HG03354 (cell line): ENCODE data around the gene CHST3.
"Not testable (repeated sequence)": the region's sequence is repeated elsewhere in the genome, so short reads cannot be mapped to it uniquely, and the experiment has no call there.

Experiments
- ATAC-seq: cut with Tn5 transposase; IDR thresholded peaks from one replicate; pipeline ENCODE4 v1.9.1; 2021; ENCODE audit warnings: mild to moderate bottlenecking; ENCODE audit not compliant: unreplicated experiment, poor library complexity, severe bottlenecking

Gene CHST3

GRCh38 chr10:71945819-71946474, 18.2 kb upstream of the CHST3 start:
- ATAC-seq, result no peak

DNA sequence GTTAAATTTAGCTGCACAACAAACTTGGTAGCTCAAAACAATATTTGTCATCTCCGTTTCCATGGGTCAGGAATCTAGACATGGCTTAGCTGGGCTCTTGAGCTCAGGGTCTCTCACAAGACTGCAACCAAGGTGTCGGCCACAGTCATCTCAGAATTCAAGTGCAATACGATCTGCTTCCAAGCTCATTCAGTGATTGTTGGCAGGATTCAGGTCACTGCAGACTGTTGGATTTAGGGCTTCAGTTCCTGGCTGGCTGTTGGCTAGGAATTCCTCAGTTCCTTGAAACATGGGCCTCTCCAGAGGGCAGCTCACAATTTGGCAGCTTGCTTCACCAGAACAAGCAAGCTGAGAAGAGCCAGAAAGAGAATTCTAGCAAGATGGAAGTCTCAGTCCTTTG, 17.5 kb upstream of the CHST3 start:
- ATAC-seq, result no peak

DNA sequence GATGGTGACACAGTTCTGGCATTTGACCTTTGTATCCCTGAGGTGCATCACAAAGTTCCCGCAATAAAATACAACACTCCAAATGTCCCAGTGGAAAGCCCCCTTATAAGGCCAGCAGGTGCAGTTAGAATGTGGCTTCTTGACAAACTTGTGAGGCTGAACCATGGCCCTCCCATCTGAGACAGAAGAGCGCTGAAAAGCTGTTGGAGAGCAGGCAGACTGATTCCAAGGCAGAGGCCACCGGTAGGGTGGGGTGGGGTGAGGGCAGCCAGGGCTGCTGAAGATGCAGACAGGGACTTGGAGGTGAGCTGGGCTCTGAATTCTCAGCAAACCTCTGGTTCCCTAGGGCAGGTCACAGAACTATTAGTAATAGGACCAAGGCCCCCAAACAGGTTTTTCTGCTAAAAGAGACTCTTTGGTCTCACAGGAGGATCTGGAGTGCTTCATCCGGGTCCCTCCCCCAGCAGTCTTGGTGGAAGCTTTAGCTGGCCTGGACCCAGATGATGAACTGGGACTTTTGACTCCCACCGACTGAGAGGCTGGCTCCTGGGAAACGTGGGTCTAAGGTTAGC, 15.6 kb upstream of the CHST3 start:
- no peak for ATAC-seq

DNA sequence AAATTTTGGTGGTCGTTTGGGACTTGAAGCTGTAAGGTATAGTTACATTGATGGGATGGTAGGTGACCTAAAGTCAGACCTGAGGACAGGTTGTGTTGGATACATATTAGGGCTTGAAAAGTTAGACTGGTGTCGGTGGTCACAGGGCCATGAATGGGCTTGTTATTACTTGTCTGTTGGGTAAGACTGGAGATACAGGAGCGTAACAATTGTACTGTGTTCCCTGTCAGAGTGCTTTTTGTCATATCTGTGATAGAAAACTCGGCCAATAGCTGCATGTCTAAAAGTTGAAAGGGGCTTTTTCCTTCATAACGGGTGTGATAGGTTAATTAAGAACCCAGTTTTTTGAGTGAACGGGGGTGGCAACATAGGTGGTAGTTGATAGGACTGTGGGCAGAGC, 13.5 kb upstream of the CHST3 start:
- ATAC-seq, result no peak

DNA sequence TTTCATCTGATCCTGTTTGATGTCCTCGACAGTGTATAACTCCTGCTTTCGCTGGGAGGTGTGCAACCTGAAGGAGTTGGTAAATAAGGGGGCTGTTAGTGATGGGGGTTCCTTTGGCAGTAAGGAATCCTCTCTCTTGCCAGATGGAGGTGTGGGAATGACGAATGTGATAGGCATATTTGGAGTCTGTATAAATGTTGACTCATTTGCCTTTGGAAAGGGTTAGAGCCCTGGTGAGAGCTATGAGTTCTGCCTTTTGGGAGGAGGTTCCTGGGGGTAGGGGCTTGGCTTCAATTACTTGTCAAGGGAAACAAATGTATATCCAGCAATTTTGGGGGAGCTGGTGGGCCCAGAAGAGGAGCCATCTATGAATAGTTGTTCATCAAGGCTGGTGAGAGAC, 11.4 kb upstream of the CHST3 start:
- no peak for ATAC-seq

DNA sequence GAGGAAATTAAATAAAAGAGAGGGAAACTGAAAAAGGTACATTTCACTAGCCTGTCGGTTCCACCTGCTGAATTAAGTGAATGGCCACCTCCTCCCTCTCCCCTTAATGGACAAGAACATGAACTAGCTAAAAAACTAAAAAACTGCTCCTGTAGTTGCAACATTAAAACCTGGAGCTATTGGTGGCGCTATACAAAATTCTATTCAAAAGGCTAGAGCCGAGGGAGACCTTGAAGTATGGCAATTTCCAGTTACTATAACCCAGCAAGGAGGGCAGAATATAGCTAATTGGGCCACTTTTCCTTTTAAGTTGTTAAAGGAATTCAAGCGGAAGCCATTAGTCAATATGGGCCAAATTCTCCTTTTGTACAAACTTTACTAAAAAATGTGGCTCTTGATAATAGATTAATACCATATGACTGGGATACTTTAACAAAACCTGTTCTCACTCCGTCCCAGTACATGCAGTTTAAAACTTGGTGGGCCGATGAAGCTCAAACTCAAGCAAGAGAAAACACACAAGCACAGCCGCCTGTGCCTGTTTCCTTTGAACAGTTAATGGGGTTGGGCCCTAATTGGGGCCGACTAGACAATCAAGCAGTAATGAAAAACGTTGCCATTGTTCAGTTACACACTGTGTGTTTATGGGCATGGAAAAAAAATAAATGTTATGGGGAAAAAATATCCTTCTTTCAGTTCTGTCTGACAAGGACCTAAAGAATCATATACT, 6.5 kb upstream of the CHST3 start:
- ATAC-seq, result no peak

- no peak for ATAC-seq
Observed at GRCh38 chr10:71959526-71959925, 4.7 kb upstream of the CHST3 start.

DNA sequence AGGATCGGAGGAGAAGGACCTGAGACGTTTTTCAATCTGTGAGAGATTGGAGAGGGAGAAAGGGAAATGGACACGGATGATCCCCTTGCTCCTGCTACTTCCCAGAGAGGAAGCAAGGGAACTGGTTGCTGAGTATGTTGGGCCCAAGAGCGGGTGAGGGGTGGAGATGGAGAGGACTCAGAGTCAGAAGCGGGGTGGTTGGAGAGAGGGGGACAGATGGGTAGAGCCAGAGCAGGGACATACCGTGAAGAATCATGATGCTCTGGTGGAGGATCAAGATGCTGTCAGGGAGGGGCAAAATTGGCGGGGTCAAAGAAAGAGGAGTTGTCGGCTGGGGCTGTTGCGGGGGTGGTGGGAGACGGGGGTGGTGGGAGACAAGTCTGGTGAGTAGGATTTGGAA, 2.4 kb upstream of the CHST3 start:
- no peak for ATAC-seq

GRCh38 chr10:71962901-71963300, 1.3 kb upstream of the CHST3 start:
- no peak for ATAC-seq

DNA sequence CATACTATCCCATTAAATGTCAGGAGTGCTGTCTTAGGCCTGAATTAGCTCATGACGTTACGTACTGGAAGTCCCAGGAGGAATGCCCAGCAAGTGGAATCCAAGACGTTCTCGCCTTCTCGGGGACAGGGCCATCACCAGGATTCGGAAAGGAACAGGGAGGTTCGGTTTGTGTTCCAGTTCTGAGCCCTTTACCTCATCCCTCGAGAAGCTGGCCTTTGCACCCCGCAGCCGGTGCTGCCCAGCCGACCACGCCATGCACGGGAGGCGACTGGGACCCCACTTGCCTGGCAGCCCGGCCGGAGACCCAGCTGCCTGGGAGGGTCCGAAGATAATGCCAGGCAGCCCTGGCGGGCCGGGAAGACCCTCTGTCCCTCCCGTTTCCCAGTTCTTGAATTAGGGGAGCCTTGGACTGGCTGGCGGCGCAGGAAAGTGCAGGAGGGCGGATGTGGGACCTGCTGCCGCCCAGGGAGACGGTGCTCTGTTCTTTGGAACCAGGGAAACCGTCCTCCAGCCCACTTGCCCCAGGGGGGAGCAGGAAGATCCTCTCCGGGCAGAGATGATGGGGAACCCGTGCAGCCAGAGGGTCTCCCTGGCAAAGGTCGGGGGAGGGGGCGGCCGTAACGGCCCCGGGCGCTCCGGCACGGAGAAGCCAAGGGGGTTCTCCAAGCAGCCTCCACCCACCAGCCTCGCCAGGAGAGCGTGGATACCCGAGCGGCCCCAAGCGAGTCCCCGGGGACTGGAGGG, 671 bp upstream of the CHST3 start:
- no peak for ATAC-seq

DNA sequence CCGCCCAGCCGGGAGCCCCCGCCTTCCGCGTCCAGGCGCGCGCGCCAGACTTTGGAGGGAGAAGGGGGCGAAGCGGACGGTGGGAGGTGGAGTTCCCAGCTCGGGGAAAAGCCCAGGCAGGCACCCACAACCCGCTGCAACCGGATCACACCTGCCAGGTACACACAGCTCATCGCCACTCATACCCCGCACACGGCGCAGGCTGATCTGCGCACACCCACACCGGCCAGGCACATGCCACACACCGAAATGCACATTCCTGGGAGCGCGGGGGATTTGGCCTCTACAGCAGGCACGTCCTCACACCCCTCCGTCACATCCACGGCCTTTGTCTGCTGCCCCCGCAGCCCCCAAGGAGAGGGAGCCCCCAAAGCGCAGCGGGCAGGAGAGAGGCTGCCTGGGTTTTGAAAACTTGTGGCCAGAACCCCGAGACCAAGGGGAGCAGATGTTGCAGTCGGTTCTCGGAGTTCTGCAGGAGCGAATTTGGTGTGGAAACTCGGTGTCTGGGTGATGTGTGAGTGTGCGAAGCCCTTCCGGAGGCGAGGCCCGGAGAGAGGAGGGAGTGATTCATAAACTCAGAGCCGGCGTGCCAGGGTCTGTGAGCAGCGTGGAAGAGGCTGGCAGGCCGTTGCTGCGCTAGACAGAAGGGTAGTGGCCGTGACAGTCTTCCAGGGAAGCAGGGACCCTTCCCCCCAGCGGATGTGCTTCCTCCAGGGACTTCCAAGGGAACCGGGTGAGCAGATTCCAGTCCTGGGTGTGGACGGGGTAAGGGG, 734 bp downstream of the CHST3 start:
- ATAC-seq, result no peak

DNA sequence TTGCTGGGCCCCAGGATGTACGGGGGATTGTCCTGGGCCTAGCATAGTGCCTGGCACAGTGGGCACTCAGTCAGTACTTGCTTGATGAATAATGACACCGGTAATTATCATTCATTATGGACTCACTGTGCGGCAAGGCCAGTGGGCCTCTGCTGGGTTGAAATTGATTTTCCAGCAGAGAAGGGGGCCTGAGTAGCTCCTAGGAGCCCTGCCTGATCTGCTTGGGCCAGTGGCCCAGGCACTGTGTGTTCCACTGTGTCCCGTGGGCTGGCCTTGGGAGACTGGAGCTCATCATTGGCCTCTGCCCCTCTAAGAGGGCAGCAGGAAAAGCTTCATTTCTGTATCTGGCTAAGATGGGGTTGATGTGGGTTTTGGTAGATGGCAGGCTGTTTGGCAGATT, 1.4 kb downstream of the CHST3 start:
- ATAC-seq, result no peak

- no peak for ATAC-seq
Observed at GRCh38 chr10:71966046-71967004, 2.1 kb downstream of the CHST3 start.

GRCh38 chr10:71967958-71968357, 3.8 kb downstream of the CHST3 start:
- ATAC-seq, result not testable (repeated sequence)

GRCh38 chr10:71968553-71969474, 4.6 kb downstream of the CHST3 start:
- no peak for ATAC-seq

DNA sequence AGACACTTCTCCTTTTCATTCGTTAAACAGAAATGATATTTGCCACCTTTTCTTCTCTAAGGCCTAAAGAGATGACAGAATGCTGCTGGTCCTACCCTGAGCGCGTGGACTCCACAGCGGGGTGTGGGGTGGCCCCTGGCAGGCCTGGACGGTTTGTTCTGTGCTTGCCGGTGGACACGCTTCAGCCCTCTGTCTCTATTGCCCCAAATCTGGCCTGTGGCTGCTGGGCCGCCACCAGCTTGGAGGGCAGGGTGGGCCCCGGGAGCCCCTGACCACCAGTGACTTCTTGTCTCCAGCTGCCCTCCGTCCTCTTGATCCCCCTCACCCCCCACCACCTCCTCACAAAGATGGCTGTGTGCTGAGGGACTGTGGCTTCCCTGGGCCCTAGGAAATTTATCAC, 5.7 kb downstream of the CHST3 start:
- ATAC-seq, result no peak

DNA sequence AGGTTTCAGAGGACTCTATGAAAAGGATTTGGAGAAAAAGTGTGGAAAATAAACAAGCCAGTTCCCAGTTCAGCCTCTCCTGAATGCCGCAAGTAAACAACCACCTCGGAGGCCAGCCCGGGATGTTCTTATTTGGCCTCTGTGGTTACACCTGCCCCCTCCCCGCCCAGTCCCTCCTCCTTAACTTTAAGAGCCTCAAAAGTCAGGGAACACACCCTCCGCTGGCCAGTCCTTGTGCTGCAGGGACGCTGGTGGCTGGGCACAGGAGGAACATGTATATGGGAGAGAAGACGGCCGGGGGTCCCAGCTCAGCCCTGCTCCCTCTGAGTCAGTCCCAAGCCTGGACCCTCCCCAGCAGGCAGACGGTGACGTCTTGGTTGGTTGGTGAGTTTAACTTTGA, 6.1 kb downstream of the CHST3 start:
- ATAC-seq, result no peak

- ATAC-seq, result no peak
Observed at GRCh38 chr10:71970869-71971268, 6.7 kb downstream of the CHST3 start.
